ENCODE results near the gene GP1BA.

Gene GP1BA

GRCh38 chr17:4896332-4897197, 35.5 kb upstream of the GP1BA start:
- Histone ChIP-seq H3K4me3 (replicated peaks; ENCODE audit: low read depth, low read length) (no peak overlapping the region), H3K36me3 (ENCODE audit: control insufficient read depth, insufficient read depth, low read length) (peaks cover 18% of the 10 kb centered on the region), H3K27me3 (replicated peaks; ENCODE audit: control insufficient read depth, insufficient read depth, low read length) (no peaks in the 10 kb centered on the region)
- no peak for TF ChIP-seq CTCF (IDR thresholded peaks at IDR 0.05; ENCODE audit: insufficient read depth, low read length, poor library complexity, severe bottlenecking)
- no peak for DNase-seq (ENCODE audit: extremely low read depth, insufficient read length)

- H3K36me3 ChIP-seq (ENCODE audit: control insufficient read depth, insufficient read depth, low read length), result peaks cover 15% of the 10 kb centered on the region
These were observed 34.8 kb upstream of the GP1BA start for GRCh38 chr17:4897198-4897687.

GRCh38 chr17:4897785-4898184, 34.3 kb upstream of the GP1BA start:
- H3K4me3 ChIP-seq (replicated peaks; ENCODE audit: low read depth, low read length), result no peak overlapping the region
- H3K27me3 ChIP-seq (replicated peaks; ENCODE audit: control insufficient read depth, insufficient read depth, low read length), result no peaks in the 10 kb centered on the region
- DNase-seq (ENCODE audit: extremely low read depth, insufficient read length), result no peak
- no peak for TF ChIP-seq CTCF (IDR thresholded peaks at IDR 0.05; ENCODE audit: insufficient read depth, low read length, poor library complexity, severe bottlenecking)
- H3K36me3 ChIP-seq (ENCODE audit: control insufficient read depth, insufficient read depth, low read length), result peaks cover 15% of the 10 kb centered on the region

More at GRCh38 chr17:4897198-4897687, 34.8 kb upstream of the GP1BA start:
- Histone ChIP-seq H3K27me3 (replicated peaks; ENCODE audit: control insufficient read depth, insufficient read depth, low read length) (no peaks in the 10 kb centered on the region), H3K4me3 (replicated peaks; ENCODE audit: low read depth, low read length) (no peak overlapping the region)
- TF ChIP-seq CTCF (IDR thresholded peaks at IDR 0.05; ENCODE audit: insufficient read depth, low read length, poor library complexity, severe bottlenecking), result no peak
- no peak for DNase-seq (ENCODE audit: extremely low read depth, insufficient read length)

GRCh38 chr17:4898351-4898750, 33.7 kb upstream of the GP1BA start:
- H3K27me3 ChIP-seq (replicated peaks; ENCODE audit: control insufficient read depth, insufficient read depth, low read length), result no peaks in the 10 kb centered on the region
- no peak for DNase-seq (ENCODE audit: extremely low read depth, insufficient read length)
- TF ChIP-seq CTCF (IDR thresholded peaks at IDR 0.05; ENCODE audit: insufficient read depth, low read length, poor library complexity, severe bottlenecking), result no peak
- no peak overlapping the region for H3K4me3 ChIP-seq (replicated peaks; ENCODE audit: low read depth, low read length)
- H3K36me3 ChIP-seq (ENCODE audit: control insufficient read depth, insufficient read depth, low read length), result peaks cover 15% of the 10 kb centered on the region

GRCh38 chr17:4898927-4899326, 33.1 kb upstream of the GP1BA start:
- Histone ChIP-seq H3K4me3 (replicated peaks; ENCODE audit: low read depth, low read length) (peak overlapping the region; percentile 63), H3K27me3 (replicated peaks; ENCODE audit: control insufficient read depth, insufficient read depth, low read length) (no peaks in the 10 kb centered on the region), H3K36me3 (ENCODE audit: control insufficient read depth, insufficient read depth, low read length) (peaks cover 15% of the 10 kb centered on the region)
- no peak for TF ChIP-seq CTCF (IDR thresholded peaks at IDR 0.05; ENCODE audit: insufficient read depth, low read length, poor library complexity, severe bottlenecking)
- no peak for DNase-seq (ENCODE audit: extremely low read depth, insufficient read length)

Data from GM06990 (cell line).